Heart left ventricle (tissue), 16 donors: ENCODE data around the gene BSND. TPM values are rescaled to one million over a fixed set of nuclear protein-coding genes. Genes with fewer than 3 reads are reported as not detected.

Experiments used
- ATAC-seq, 4 donors: fragments of 200-7000 bp; cut with Tn5 transposase; one replicate each; pipeline ENCODE4 v1.9.1; 2020 to 2022; ENCODE audit warnings: moderate library complexity in 4 of 4, mild to moderate bottlenecking in 3 of 4, moderate number of reproducible peaks in 1 of 4
- DNase-seq, 5 donors: peaks; one replicate each; pipeline ENCODE4 v3.0.0-alpha.2; 2020
- H3K27ac ChIP-seq, 12 donors: fragments of 200-600 bp; sonication (generic) in 4 of 12; one replicate each; pipeline versions ENCODE4 v1.5.0 to v1.8.0; 2016 to 2022; ENCODE audit warnings: mild to moderate bottlenecking in 2 of 12
- H3K27me3 ChIP-seq, 9 donors: fragments of 200-600 bp; sonication (generic) in 2 of 9; one replicate each; pipeline versions ENCODE4 v1.5.1 to v1.8.0; 2016 to 2022; ENCODE audit warnings: mild to moderate bottlenecking in 3 of 9
- H3K36me3 ChIP-seq, 9 donors: fragments of 200-600 bp; sonication (generic) in 2 of 9; one replicate each; pipeline versions ENCODE4 v1.5.0 to v1.8.0; 2018 to 2022; ENCODE audit warnings: mild to moderate bottlenecking in 2 of 9
- H3K4me1 ChIP-seq, 12 donors: fragments of 200-600 bp; sonication (generic) in 4 of 12; one replicate each; pipeline versions ENCODE4 v1.5.0 to v1.8.0; 2016 to 2022; ENCODE audit warnings: mild to moderate bottlenecking in 3 of 12
- H3K4me3 ChIP-seq, 12 donors: fragments of 200-600 bp; sonication (generic) in 4 of 12; one replicate each; pipeline versions ENCODE4 v1.5.0 to v1.8.0; 2017 to 2022; ENCODE audit warnings: mild to moderate bottlenecking in 9 of 12, moderate library complexity in 4 of 12
- H3K9me3 ChIP-seq, 12 donors: fragments of 200-600 bp; sonication (generic) in 4 of 12; one replicate each; pipeline versions ENCODE4 v1.5.0 to v1.8.0; 2016 to 2022; ENCODE audit warnings: mild to moderate bottlenecking in 1 of 12
- POLR2A ChIP-seq, 2 donors: fragments of 450-650 bp; IDR thresholded peaks; one replicate each; pipeline ENCODE4 v1.6.1; 2017; ENCODE audit warnings: antibody characterized with exemption in 2 of 2, mild to moderate bottlenecking in 2 of 2, moderate library complexity in 2 of 2
- WGBS, 4 donors: extraction: QIAGEN DNeasy Blood & Tissue Kit in 2 of 4; methylation state at CpG; one replicate each; pipeline versions ENCODE4 v1.1.5 to v1.1.7; 2013 to 2018; 5-methylcytosine and 5-hydroxymethylcytosine counted together
- intact Hi-C, 10 donors: fragments of 100-400 bp; cut with DNase I; formaldehyde crosslinking; loops; one replicate each; pipeline versions ENCODE4 v1.11.1 to v1.14.2; 2022
- polyA plus RNA-seq, 2 donors: library from polyadenylated mRNA; stranded (reverse); fragments of 200-250 nt; gene quantifications; one replicate each; pipeline ENCODE4 v1.2.3, GENCODE V29; 2013
- total RNA-seq, 9 donors: library from RNA; depleted of rRNA in 2 of 9; stranded (reverse); fragments of >200 nt in 2 of 9; fragmentation: NEBNext Ultra II Directional in 3 of 9; extraction: Animal tissue kit (Norgen Biotek cat#: 25700) in 3 of 9; gene quantifications; one replicate each; pipeline versions ENCODE4 v1.1.0 to v1.2.4, GENCODE V29; 2016 to 2023
- TF ChIP-seq, protein P1 (sequence below), 12 donors: fragments of 200-600 bp; sonication (generic) in 4 of 12; IDR thresholded peaks; one replicate each; pipeline versions ENCODE4 v1.5.0 to v1.8.0; 2018 to 2022; ENCODE audit warnings: antibody characterized with exemption in 12 of 12, mild to moderate bottlenecking in 5 of 12
- donor health status: ischemic (EF 13 %, LVEDD 7.1; RV severe dilation, severe dysfunction).
- donor health status: healthy with polysubstance abuse.
- donor health status: DM: no; HTN: yes; CAD: no.
- donor health status: DM: no; HTN: no; CAD: no.
- donor health status: ischemic (EF 25% LVEDD 6.9; RV normal size, moderate dysfunction).
- donor health status: ischemic (EF 25% LVEDD 5.7; RV mildly dilated, moderate dysfunction).
- donor health status: healthy.
- donor health status: DM: yes; HTN: yes; CAD: no.
- donor health status: ischemic (EF 35%, LVEDD 5.7; RV mildly dilated, moderate dysfunction).
- donor health status: nonischemic (EF 11% LVEDD 7.7; RV severe dilation, severe dysfunction).
- donor health status: DM: yes; HTN: yes; CAD: no.
- donor health status: PGD.
- donor health status: ischemic (EF 29% LVEDD 5.4; RV normal size, mild dysfunction).
- donor health status: nonischemic (EF 23%, LVEDD 6.1; RV moderate dilation, normal function).

The BSND gene
- total and polyA plus RNA-seq, 11 donors, result not detected

- peaks cover 0 to 22% (median under 1%) of the 10 kb centered on the region in 9 donors for H3K27me3 ChIP-seq
- no peak for ATAC-seq
- DNase-seq, result no peak
- no peaks in the 10 kb centered on the region for H3K36me3 ChIP-seq
- WGBS, 4 donors, result 73 to 88% (median 86%) methylated on average over 10 to 15 of the region's 15 CpGs
- H3K9me3 ChIP-seq, result no peaks in the 10 kb centered on the region
- intact Hi-C loops, result no loop called here
- no peak for TF ChIP-seq POLR2A (IDR thresholded peaks at IDR 0.05)
- TF ChIP-seq, protein P1, sequence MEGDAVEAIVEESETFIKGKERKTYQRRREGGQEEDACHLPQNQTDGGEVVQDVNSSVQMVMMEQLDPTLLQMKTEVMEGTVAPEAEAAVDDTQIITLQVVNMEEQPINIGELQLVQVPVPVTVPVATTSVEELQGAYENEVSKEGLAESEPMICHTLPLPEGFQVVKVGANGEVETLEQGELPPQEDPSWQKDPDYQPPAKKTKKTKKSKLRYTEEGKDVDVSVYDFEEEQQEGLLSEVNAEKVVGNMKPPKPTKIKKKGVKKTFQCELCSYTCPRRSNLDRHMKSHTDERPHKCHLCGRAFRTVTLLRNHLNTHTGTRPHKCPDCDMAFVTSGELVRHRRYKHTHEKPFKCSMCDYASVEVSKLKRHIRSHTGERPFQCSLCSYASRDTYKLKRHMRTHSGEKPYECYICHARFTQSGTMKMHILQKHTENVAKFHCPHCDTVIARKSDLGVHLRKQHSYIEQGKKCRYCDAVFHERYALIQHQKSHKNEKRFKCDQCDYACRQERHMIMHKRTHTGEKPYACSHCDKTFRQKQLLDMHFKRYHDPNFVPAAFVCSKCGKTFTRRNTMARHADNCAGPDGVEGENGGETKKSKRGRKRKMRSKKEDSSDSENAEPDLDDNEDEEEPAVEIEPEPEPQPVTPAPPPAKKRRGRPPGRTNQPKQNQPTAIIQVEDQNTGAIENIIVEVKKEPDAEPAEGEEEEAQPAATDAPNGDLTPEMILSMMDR (IDR thresholded peaks at IDR 0.05), result no peak
- H3K4me3 ChIP-seq, result no peak overlapping the region
- peaks cover 0 to 7% (median 0%) of the 10 kb centered on the region in 12 donors for H3K4me1 ChIP-seq
- no peak overlapping the region for H3K27ac ChIP-seq
Observed at GRCh38 chr1:54986025-54986424, 12.7 kb upstream of the BSND start.

- H3K27me3 ChIP-seq, result peaks cover 0 to 17% (median 0%) of the 10 kb centered on the region in 9 donors
Observed at GRCh38 chr1:54986533-54986932, 12.2 kb upstream of the BSND start.

DNA sequence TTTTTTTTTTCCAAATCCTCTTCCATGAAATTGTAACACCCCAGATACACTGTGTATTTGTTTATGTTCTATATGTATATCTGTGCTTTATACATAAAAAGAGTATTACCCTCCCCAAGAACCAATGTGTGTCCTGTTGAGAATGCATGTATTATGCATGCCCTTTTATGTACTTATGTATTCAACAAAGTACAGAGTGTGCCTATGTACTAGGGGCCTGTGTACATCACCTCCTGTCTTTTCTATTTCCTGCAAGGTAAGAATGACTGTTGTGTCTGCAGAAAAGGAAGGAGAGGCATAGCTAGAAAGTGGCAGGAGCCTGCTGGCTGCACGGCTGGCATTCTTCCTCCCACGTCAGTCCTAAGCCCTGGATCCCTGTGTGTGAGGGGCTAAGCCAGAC, 11.3 kb upstream of the BSND start:
- Histone ChIP-seq H3K4me1 (peaks cover 0 to 6% (median 0%) of the 10 kb centered on the region in 12 donors), H3K9me3 (no peaks in the 10 kb centered on the region), H3K4me3 (no peak overlapping the region), H3K27ac (no peak overlapping the region), H3K36me3 (no peaks in the 10 kb centered on the region), H3K27me3 (peaks cover 0 to 14% (median 0%) of the 10 kb centered on the region in 9 donors)
- ATAC-seq, result no peak
- TF ChIP-seq, protein P1 (IDR thresholded peaks at IDR 0.05), result no peak
- no peak for TF ChIP-seq POLR2A (IDR thresholded peaks at IDR 0.05)
- no peak for DNase-seq
- WGBS, 4 donors, result 60 to 78% (median 76%) methylated on average over 2 of the region's 2 CpGs
- intact Hi-C loops, result no loop called here

More at GRCh38 chr1:54986533-54986932, 12.2 kb upstream of the BSND start:
- WGBS, 4 donors, result 90 to 94% (median 91%) methylated on average over 3 of the region's 3 CpGs
- Histone ChIP-seq H3K27ac (no peak overlapping the region), H3K9me3 (no peaks in the 10 kb centered on the region), H3K4me1 (peaks cover 0 to 6% (median 0%) of the 10 kb centered on the region in 12 donors), H3K4me3 (no peak overlapping the region), H3K36me3 (no peaks in the 10 kb centered on the region)
- DNase-seq (no peak), ATAC-seq (no peak)
- TF ChIP-seq, protein P1 (IDR thresholded peaks at IDR 0.05), result no peak
- no peak for TF ChIP-seq POLR2A (IDR thresholded peaks at IDR 0.05)
- intact Hi-C loops, result no loop called here

- Histone ChIP-seq H3K36me3 (no peaks in the 10 kb centered on the region), H3K4me1 (peaks cover 0 to 6% (median 0%) of the 10 kb centered on the region in 12 donors), H3K27ac (no peak overlapping the region), H3K4me3 (no peak overlapping the region), H3K9me3 (no peaks in the 10 kb centered on the region), H3K27me3 (peaks cover 0 to 14% (median 0%) of the 10 kb centered on the region in 9 donors)
- TF ChIP-seq, protein P1 (IDR thresholded peaks at IDR 0.05), result no peak
- TF ChIP-seq POLR2A (IDR thresholded peaks at IDR 0.05), result no peak
- intact Hi-C loops, result no loop called here
- DNase-seq (no peak), ATAC-seq (no peak)
- 79 to 97% (median 90%) methylated on average over 4 to 8 of the region's 8 CpGs for WGBS, 4 donors
Observed at GRCh38 chr1:54987919-54988705, 10.6 kb upstream of the BSND start.
